ENCODE measurements around the gene C11orf42. TPM values are rescaled to one million over a fixed set of nuclear protein-coding genes. Genes with fewer than 3 reads are reported as not detected.

Gene C11orf42
- polyA plus RNA-seq, 2 of the 4 experiments (the other 2 are of a cell fraction) = not detected

- TF ChIP-seq CBX2 (IDR thresholded peaks at IDR 0.05; ENCODE audit: borderline replicate concordance, low read depth) (no peak), PHF8 (IDR thresholded peaks at IDR 0.05; ENCODE audit: borderline replicate concordance, low read depth) (no peak)
Observed at GRCh38 chr11:6225024-6225423, 19.7 kb downstream of the C11orf42 start (continued).

GRCh38 chr11:6225896-6226295, 20.5 kb downstream of the C11orf42 start:
- Histone ChIP-seq H3K9me3 (no peaks in the 10 kb centered on the region), H3K27ac (no peak overlapping the region), H3K4me2 (no peak overlapping the region), H3K4me1 (no peaks in the 10 kb centered on the region), H3K4me3 (no peak overlapping the region)
- POLR2A ChIA-PET = no interaction called here
- TF ChIP-seq ZSCAN20 (CRISPR knock-in tag; IDR thresholded peaks at IDR 0.05) = no peak
- no peak for TF ChIP-seq RFX5 (IDR thresholded peaks at IDR 0.05)
- no peak for TF ChIP-seq TFCP2L1 (CRISPR knock-in tag; IDR thresholded peaks at IDR 0.05)
- no peak for TF ChIP-seq FOXS1 (CRISPR knock-in tag; IDR thresholded peaks at IDR 0.05)
- TF ChIP-seq HOXA7 (CRISPR knock-in tag; IDR thresholded peaks at IDR 0.05) = no peak
- no peak for TF ChIP-seq EHF (CRISPR knock-in tag; IDR thresholded peaks at IDR 0.05)
- no peak for TF ChIP-seq ESRRA (IDR thresholded peaks at IDR 0.05; ENCODE audit: borderline replicate concordance, low read length)
- TF ChIP-seq TP53 (CRISPR knock-in tag; IDR thresholded peaks at IDR 0.05) = no peak
- TF ChIP-seq FOSB (CRISPR knock-in tag; IDR thresholded peaks at IDR 0.05) = no peak
- no peak for TF ChIP-seq KDM5A (IDR thresholded peaks at IDR 0.05)
- TF ChIP-seq MAFK (IDR thresholded peaks at IDR 0.05; ENCODE audit: partially characterized antibody) = no peak
- no peak for TF ChIP-seq CTCF (IDR thresholded peaks at IDR 0.05)
- TF ChIP-seq MAZ (IDR thresholded peaks at IDR 0.05; ENCODE audit: borderline replicate concordance, low read depth, low read length) = no peak
- TF ChIP-seq ZFP36 (IDR thresholded peaks at IDR 0.05; ENCODE audit: borderline replicate concordance, partially characterized antibody) = no peak
- no peak for TF ChIP-seq PBX3 (IDR thresholded peaks at IDR 0.05)
- 93% methylated on average over 2 of the region's 2 CpGs for WGBS (ENCODE audit: missing lambda C conversion rate)
- DNase-seq (ENCODE audit: low read depth in 1 of 2, low spot score in 1 of 2) = no peak
- CTCF ChIA-PET = interaction anchor here (1.4 to 2.1 kb wide), 2 partner anchors 21 to 24 kb away, joined by 4 to 6 read pairs; partner anchors contain the start of gene C11orf42
- no peak for ATAC-seq
- no peak for FAIRE-seq

GRCh38 chr11:6228520-6228919, 23.2 kb downstream of the C11orf42 start:
- TF ChIP-seq FOSL2 (IDR thresholded peaks at IDR 0.05) = no peak
- TF ChIP-seq FOSL2 (CRISPR knock-in tag; IDR thresholded peaks at IDR 0.05) = no peak
- TF ChIP-seq HOXB13 (CRISPR knock-in tag; IDR thresholded peaks at IDR 0.05; ENCODE audit: low read depth) = no peak
- ATAC-seq = no peak
- Histone ChIP-seq H3K4me1 (peaks cover 8% of the 10 kb centered on the region; the same call in 2 of the 3 replicates), H3K9me3 (no peaks in the 10 kb centered on the region), H3K4me2 (no peak overlapping the region), H3K27ac (no peak overlapping the region), H3K4me3 (no peak overlapping the region)
- DNase-seq (ENCODE audit: low read depth in 1 of 2, low spot score in 1 of 2) = no peak
- WGBS (ENCODE audit: missing lambda C conversion rate) = 62% methylated on average over 3 of the region's 3 CpGs
- no peak for FAIRE-seq
- ChIA-PET CTCF (interaction anchor here (1.4 to 2.8 kb wide), 3 partner anchors 23 to 135 kb away, joined by 3 to 16 read pairs (median 3); partner anchors contain the start of gene CCKBR), POLR2A (no interaction called here)

- Histone ChIP-seq H3K9me3 (no peaks in the 10 kb centered on the region), H3K4me2 (no peak overlapping the region), H3K4me3 (no peak overlapping the region), H3K4me1 (peaks cover 11% of the 10 kb centered on the region; the same call in 2 of the 3 replicates), H3K27ac (no peak overlapping the region)
- FAIRE-seq = no peak
- 41% methylated on average over 2 of the region's 2 CpGs for WGBS (ENCODE audit: missing lambda C conversion rate)
- ChIA-PET POLR2A (no interaction called here), CTCF (interaction anchor here (0.6 to 2.8 kb wide), 4 partner anchors 21 to 68 kb away, joined by 3 to 16 read pairs (median 3); partner anchors contain the start of gene CCKBR)
- no peak for ATAC-seq
- DNase-seq (ENCODE audit: low read depth in 1 of 2, low spot score in 1 of 2) = no peak
- no peak for TF ChIP-seq ELK1 (IDR thresholded peaks at IDR 0.05; ENCODE audit: low read depth, low read length)
- TF ChIP-seq EHF (CRISPR knock-in tag; IDR thresholded peaks at IDR 0.05) = no peak
- TF ChIP-seq FOSB (CRISPR knock-in tag; IDR thresholded peaks at IDR 0.05) = no peak
- TF ChIP-seq SREBF2 (IDR thresholded peaks at IDR 0.05) = no peak
- TF ChIP-seq PBX3 (IDR thresholded peaks at IDR 0.05) = no peak
- TF ChIP-seq HEYL (CRISPR knock-in tag; IDR thresholded peaks at IDR 0.05) = no peak
- no peak for TF ChIP-seq CBX2 (IDR thresholded peaks at IDR 0.05; ENCODE audit: borderline replicate concordance, low read depth)
- TF ChIP-seq TP53 (CRISPR knock-in tag; IDR thresholded peaks at IDR 0.05) = no peak
- TF ChIP-seq RARB (CRISPR knock-in tag; IDR thresholded peaks at IDR 0.05) = no peak
- no peak for TF ChIP-seq FOSL2 (IDR thresholded peaks at IDR 0.05)
- no peak for TF ChIP-seq FOSL2 (CRISPR knock-in tag; IDR thresholded peaks at IDR 0.05)
Observed at GRCh38 chr11:6229911-6230310, 24.6 kb downstream of the C11orf42 start.
